ENCODE results near the gene SLIT2. TPM values are rescaled to one million over a fixed set of nuclear protein-coding genes. Genes with fewer than 3 reads are reported as not detected.

The SLIT2 gene
- polyA plus RNA-seq, 1 donor (not counting 4 experiments of a cell fraction or from before 2014, with no cell fraction given): 7.5 TPM

GRCh38 chr4:20287246-20287645 is 35.5 kb downstream of the SLIT2 start:
- H3K4me3 ChIP-seq (ENCODE audit: control insufficient read depth in 2 of 3, extremely low read depth in 1 of 3, insufficient read depth in 2 of 3, low read depth in 1 of 3, low read length in 3 of 3): peak overlapping the region in 1 of 3 experiments; percentile 19
- DNase-seq (ENCODE audit: low read depth, low spot score) (no peak), FAIRE-seq (peak; percentile 90)
- peak overlapping the region; percentile 72 for H3K4me2 ChIP-seq (ENCODE audit: control insufficient read depth, extremely low read depth, insufficient read depth, low read depth, low read length)
- H3K27ac ChIP-seq (ENCODE audit: control insufficient read depth, insufficient read depth, low read length): peak overlapping the region; percentile 92
- H4K20me1 ChIP-seq (ENCODE audit: control insufficient read depth, extremely low read depth, insufficient read depth, low read length): no peaks in the 10 kb centered on the region
- peak overlapping the region; percentile 30 for H3K9ac ChIP-seq (ENCODE audit: control insufficient read depth, extremely low read depth, insufficient read depth, low read length)
- H3K9me1 ChIP-seq (ENCODE audit: control insufficient read depth, extremely low read depth, insufficient read depth, low read length): no peaks in the 10 kb centered on the region
- H2AFZ ChIP-seq (ENCODE audit: control insufficient read depth, low read length): peak overlapping the region; percentile 51
- TF ChIP-seq CTCF (optimal IDR thresholded peaks at IDR 0.05 in 1 of 3, IDR thresholded peaks at IDR 0.05 in 1 of 3, conservative IDR thresholded peaks at IDR 0.05 in 1 of 3; ENCODE audit: extremely low read depth in 1 of 3, insufficient read depth in 2 of 3, low read length in 3 of 3) (no peak), EZH2 (IDR thresholded peaks at IDR 0.05; ENCODE audit: low read length) (no peak)
- dilution Hi-C loops (cut with MboI; ENCODE audit: extremely low pct_ligation_motif_present, low sequenced_read_pairs): no loop called here
- H3K9me3 ChIP-seq (ENCODE audit: control insufficient read depth, low read depth, low read length): no peaks in the 10 kb centered on the region
- peaks cover 63% of the 10 kb centered on the region for H3K4me1 ChIP-seq (ENCODE audit: control insufficient read depth, extremely low read depth, insufficient read depth, low read length)
- no peaks in the 10 kb centered on the region for H3K27me3 ChIP-seq (ENCODE audit: control insufficient read depth, extremely low read depth, insufficient read depth, low read length)
- no peaks in the 10 kb centered on the region for H3K36me3 ChIP-seq (ENCODE audit: control insufficient read depth in 2 of 2, extremely low read depth in 1 of 2, insufficient read depth in 2 of 2, low read length in 2 of 2)
- peaks cover 12% of the 10 kb centered on the region for H3K79me2 ChIP-seq (ENCODE audit: control insufficient read depth, insufficient read depth, low read length)

GRCh38 chr4:20288047-20288650 is 36.4 kb downstream of the SLIT2 start:
- H3K79me2 ChIP-seq (ENCODE audit: control insufficient read depth, insufficient read depth, low read length): peaks cover 12% of the 10 kb centered on the region
- H3K4me1 ChIP-seq (ENCODE audit: control insufficient read depth, extremely low read depth, insufficient read depth, low read length): peaks cover 59% of the 10 kb centered on the region
- peak overlapping the region; percentile 92 for H3K27ac ChIP-seq (ENCODE audit: control insufficient read depth, insufficient read depth, low read length)
- no peaks in the 10 kb centered on the region for H3K36me3 ChIP-seq (ENCODE audit: control insufficient read depth in 2 of 2, extremely low read depth in 1 of 2, insufficient read depth in 2 of 2, low read length in 2 of 2)
- dilution Hi-C loops (cut with MboI; ENCODE audit: extremely low pct_ligation_motif_present, low sequenced_read_pairs): no loop called here
- no peaks in the 10 kb centered on the region for H3K9me1 ChIP-seq (ENCODE audit: control insufficient read depth, extremely low read depth, insufficient read depth, low read length)
- no peak for FAIRE-seq
- peak overlapping the region; percentile 72 for H3K4me2 ChIP-seq (ENCODE audit: control insufficient read depth, extremely low read depth, insufficient read depth, low read depth, low read length)
- no peaks in the 10 kb centered on the region for H4K20me1 ChIP-seq (ENCODE audit: control insufficient read depth, extremely low read depth, insufficient read depth, low read length)
- no peak overlapping the region for H3K4me3 ChIP-seq (ENCODE audit: control insufficient read depth in 2 of 3, extremely low read depth in 1 of 3, insufficient read depth in 2 of 3, low read depth in 1 of 3, low read length in 3 of 3)
- TF ChIP-seq CTCF (optimal IDR thresholded peaks at IDR 0.05 in 1 of 3, IDR thresholded peaks at IDR 0.05 in 1 of 3, conservative IDR thresholded peaks at IDR 0.05 in 1 of 3; ENCODE audit: extremely low read depth in 1 of 3, insufficient read depth in 2 of 3, low read length in 3 of 3) (no peak), EZH2 (IDR thresholded peaks at IDR 0.05; ENCODE audit: low read length) (no peak)
- H3K9me3 ChIP-seq (ENCODE audit: control insufficient read depth, low read depth, low read length): no peaks in the 10 kb centered on the region
- H3K27me3 ChIP-seq (ENCODE audit: control insufficient read depth, extremely low read depth, insufficient read depth, low read length): no peaks in the 10 kb centered on the region
- H2AFZ ChIP-seq (ENCODE audit: control insufficient read depth, low read length): no peak overlapping the region
- no peak for DNase-seq (ENCODE audit: low read depth, low spot score)
- no peak overlapping the region for H3K9ac ChIP-seq (ENCODE audit: control insufficient read depth, extremely low read depth, insufficient read depth, low read length)

Measured in keratinocyte (primary cell).